T-helper 1 cell treated with Interleukin-12 subunit alpha and Interleukin-12 subunit beta and Interleukin-4 antibody, amounts not matched to agents 30 μg/mL and 1 μg/mL, for 36 hours (primary cell): Measurements from ENCODE around the gene DOCK9.

Source experiments
- H3K27ac Mint-ChIP-seq: one replicate; pipeline ENCODE4 v1.8.0; 2021; ENCODE audit warnings: mild to moderate bottlenecking, mixed read lengths
- H3K27me3 Mint-ChIP-seq: one replicate; pipeline ENCODE4 v1.8.0; 2021; ENCODE audit warnings: low read depth, mixed read lengths
- H3K36me3 Mint-ChIP-seq: one replicate; pipeline ENCODE4 v1.8.0; 2021; ENCODE audit warnings: low read depth, mixed read lengths
- H3K4me1 Mint-ChIP-seq: one replicate; pipeline ENCODE4 v1.8.0; 2021; ENCODE audit warnings: low read depth, mixed read lengths
- H3K4me3 Mint-ChIP-seq: one replicate; pipeline ENCODE4 v1.8.0; 2021; ENCODE audit warnings: mild to moderate bottlenecking, moderate library complexity, mixed read lengths
- H3K9me3 Mint-ChIP-seq: one replicate; pipeline ENCODE4 v1.8.0; 2021; ENCODE audit warnings: mixed read lengths

DOCK9 gene

GRCh38 chr13:98989469-98990235 is 11.8 kb upstream of the DOCK9 start:
- no peaks in the 10 kb centered on the region for H3K27me3 Mint-ChIP-seq
- peaks cover 14% of the 10 kb centered on the region for H3K36me3 Mint-ChIP-seq
- peaks cover 4% of the 10 kb centered on the region for H3K9me3 Mint-ChIP-seq
- H3K27ac Mint-ChIP-seq, result no peak overlapping the region
- no peak overlapping the region for H3K4me3 Mint-ChIP-seq
- H3K4me1 Mint-ChIP-seq, result peaks cover 25% of the 10 kb centered on the region

GRCh38 chr13:98988780-98989179 is 10.9 kb upstream of the DOCK9 start:
- Mint-ChIP-seq H3K4me1 (peaks cover 22% of the 10 kb centered on the region), H3K27ac (no peak overlapping the region), H3K9me3 (peaks cover 4% of the 10 kb centered on the region), H3K27me3 (no peaks in the 10 kb centered on the region), H3K4me3 (no peak overlapping the region), H3K36me3 (peaks cover 15% of the 10 kb centered on the region)

- Mint-ChIP-seq H3K27ac (no peak overlapping the region), H3K9me3 (peaks cover 4% of the 10 kb centered on the region), H3K4me1 (peaks cover 22% of the 10 kb centered on the region), H3K27me3 (no peaks in the 10 kb centered on the region), H3K36me3 (peaks cover 14% of the 10 kb centered on the region), H3K4me3 (no peak overlapping the region)
These were observed 10.4 kb upstream of the DOCK9 start for GRCh38 chr13:98988277-98988676.

GRCh38 chr13:98987275-98987674 is 9.4 kb upstream of the DOCK9 start:
- Mint-ChIP-seq H3K36me3 (peaks cover 12% of the 10 kb centered on the region), H3K9me3 (peaks cover 4% of the 10 kb centered on the region), H3K4me3 (no peak overlapping the region), H3K27ac (no peak overlapping the region), H3K27me3 (no peaks in the 10 kb centered on the region), H3K4me1 (peaks cover 27% of the 10 kb centered on the region)

GRCh38 chr13:98986226-98986846 is 8.5 kb upstream of the DOCK9 start:
- peaks cover 14% of the 10 kb centered on the region for H3K36me3 Mint-ChIP-seq
- H3K4me1 Mint-ChIP-seq, result peaks cover 36% of the 10 kb centered on the region
- H3K4me3 Mint-ChIP-seq, result no peak overlapping the region
- no peaks in the 10 kb centered on the region for H3K27me3 Mint-ChIP-seq
- H3K27ac Mint-ChIP-seq, result no peak overlapping the region
- H3K9me3 Mint-ChIP-seq, result peaks cover 4% of the 10 kb centered on the region

GRCh38 chr13:98985591-98985990 is 7.7 kb upstream of the DOCK9 start:
- peaks cover 36% of the 10 kb centered on the region for H3K4me1 Mint-ChIP-seq
- no peak overlapping the region for H3K27ac Mint-ChIP-seq
- no peak overlapping the region for H3K4me3 Mint-ChIP-seq

GRCh38 chr13:98984983-98985382 is 7.1 kb upstream of the DOCK9 start:
- H3K9me3 Mint-ChIP-seq, result peaks cover 4% of the 10 kb centered on the region
- H3K36me3 Mint-ChIP-seq, result peaks cover 7% of the 10 kb centered on the region
- H3K4me1 Mint-ChIP-seq, result peaks cover 32% of the 10 kb centered on the region
- H3K4me3 Mint-ChIP-seq, result no peak overlapping the region
- H3K27me3 Mint-ChIP-seq, result no peaks in the 10 kb centered on the region
- H3K27ac Mint-ChIP-seq, result no peak overlapping the region

More at GRCh38 chr13:98985591-98985990, 7.7 kb upstream of the DOCK9 start:
- Mint-ChIP-seq H3K36me3 (peaks cover 13% of the 10 kb centered on the region), H3K27me3 (no peaks in the 10 kb centered on the region), H3K9me3 (peaks cover 4% of the 10 kb centered on the region)

- Mint-ChIP-seq H3K27ac (no peak overlapping the region), H3K27me3 (no peaks in the 10 kb centered on the region), H3K4me3 (no peak overlapping the region), H3K36me3 (peaks cover 5% of the 10 kb centered on the region), H3K4me1 (peaks cover 26% of the 10 kb centered on the region), H3K9me3 (no peaks in the 10 kb centered on the region)
These were observed 6.3 kb upstream of the DOCK9 start for GRCh38 chr13:98984118-98984517.

GRCh38 chr13:98983182-98983581 is 5.3 kb upstream of the DOCK9 start:
- no peaks in the 10 kb centered on the region for H3K9me3 Mint-ChIP-seq
- no peak overlapping the region for H3K27ac Mint-ChIP-seq

GRCh38 chr13:98981369-98982080 is 3.7 kb upstream of the DOCK9 start:
- H3K9me3 Mint-ChIP-seq, result no peaks in the 10 kb centered on the region
- H3K27ac Mint-ChIP-seq, result no peak overlapping the region
- no peak overlapping the region for H3K4me3 Mint-ChIP-seq
- no peaks in the 10 kb centered on the region for H3K27me3 Mint-ChIP-seq
- H3K36me3 Mint-ChIP-seq, result peaks cover 5% of the 10 kb centered on the region
- H3K4me1 Mint-ChIP-seq, result peaks cover 30% of the 10 kb centered on the region

More at GRCh38 chr13:98983182-98983581, 5.3 kb upstream of the DOCK9 start:
- Mint-ChIP-seq H3K4me1 (peaks cover 26% of the 10 kb centered on the region), H3K27me3 (no peaks in the 10 kb centered on the region), H3K4me3 (no peak overlapping the region), H3K36me3 (peaks cover 5% of the 10 kb centered on the region)

- Mint-ChIP-seq H3K9me3 (no peaks in the 10 kb centered on the region), H3K4me1 (peaks cover 43% of the 10 kb centered on the region), H3K27me3 (no peaks in the 10 kb centered on the region), H3K4me3 (no peak overlapping the region), H3K36me3 (peaks cover 3% of the 10 kb centered on the region), H3K27ac (no peak overlapping the region)
These were observed 1.3 kb upstream of the DOCK9 start for GRCh38 chr13:98979012-98979660.

GRCh38 chr13:98978280-98978679 is 416 bp upstream of the DOCK9 start:
- H3K4me3 Mint-ChIP-seq, result no peak overlapping the region
- no peaks in the 10 kb centered on the region for H3K27me3 Mint-ChIP-seq
- no peaks in the 10 kb centered on the region for H3K9me3 Mint-ChIP-seq
- H3K27ac Mint-ChIP-seq, result no peak overlapping the region
- peaks cover 47% of the 10 kb centered on the region for H3K4me1 Mint-ChIP-seq
- peaks cover 2% of the 10 kb centered on the region for H3K36me3 Mint-ChIP-seq

GRCh38 chr13:98976941-98977340 is 923 bp downstream of the DOCK9 start:
- H3K27me3 Mint-ChIP-seq, result no peaks in the 10 kb centered on the region
- peaks cover 2% of the 10 kb centered on the region for H3K36me3 Mint-ChIP-seq
- no peak overlapping the region for H3K4me3 Mint-ChIP-seq
- H3K4me1 Mint-ChIP-seq, result peaks cover 36% of the 10 kb centered on the region
- H3K27ac Mint-ChIP-seq, result no peak overlapping the region
- H3K9me3 Mint-ChIP-seq, result no peaks in the 10 kb centered on the region

GRCh38 chr13:98976338-98976737 is 1.5 kb downstream of the DOCK9 start:
- Mint-ChIP-seq H3K4me3 (no peak overlapping the region), H3K36me3 (no peaks in the 10 kb centered on the region), H3K4me1 (peaks cover 30% of the 10 kb centered on the region), H3K9me3 (no peaks in the 10 kb centered on the region), H3K27ac (no peak overlapping the region), H3K27me3 (no peaks in the 10 kb centered on the region)
